Measurements from ENCODE around the gene UBE2O.

Gene UBE2O

DNA sequence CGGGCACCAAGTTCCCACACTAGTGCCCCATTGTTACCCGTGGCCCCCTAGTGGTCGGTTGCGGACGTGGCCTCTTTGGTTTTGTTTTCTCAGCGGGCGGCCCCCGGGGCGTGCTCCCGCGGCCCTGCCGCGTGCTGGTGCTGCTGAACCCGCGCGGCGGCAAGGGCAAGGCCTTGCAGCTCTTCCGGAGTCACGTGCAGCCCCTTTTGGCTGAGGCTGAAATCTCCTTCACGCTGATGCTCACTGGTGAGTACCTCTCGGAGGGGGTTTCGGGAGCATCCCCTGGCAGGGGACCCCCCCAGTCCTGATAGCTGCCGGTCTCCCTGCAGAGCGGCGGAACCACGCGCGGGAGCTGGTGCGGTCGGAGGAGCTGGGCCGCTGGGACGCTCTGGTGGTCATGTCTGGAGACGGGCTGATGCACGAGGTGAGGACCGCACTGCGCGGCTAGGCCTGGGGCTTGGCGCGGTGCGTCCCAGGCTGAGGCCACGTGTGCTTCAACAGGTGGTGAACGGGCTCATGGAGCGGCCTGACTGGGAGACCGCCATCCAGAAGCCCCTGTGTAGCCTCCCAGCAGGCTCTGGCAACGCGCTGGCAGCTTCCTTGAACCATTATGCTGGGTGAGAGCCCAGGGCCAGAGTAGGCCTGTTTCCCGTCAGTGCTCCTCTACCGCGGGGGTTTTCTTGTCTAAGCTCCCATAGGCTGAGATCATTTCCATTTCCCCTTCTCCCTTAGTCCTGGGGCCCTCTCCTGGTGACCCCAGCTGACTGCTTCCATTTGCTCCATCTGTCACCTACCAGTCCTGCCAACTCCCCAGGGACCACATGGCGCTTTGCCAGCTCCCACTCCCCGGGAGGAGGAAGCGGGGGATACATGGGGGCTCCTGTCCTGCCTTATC lies 66.8 kb downstream of the UBE2O start:
- DNase-seq: peak; percentile 77

DNA sequence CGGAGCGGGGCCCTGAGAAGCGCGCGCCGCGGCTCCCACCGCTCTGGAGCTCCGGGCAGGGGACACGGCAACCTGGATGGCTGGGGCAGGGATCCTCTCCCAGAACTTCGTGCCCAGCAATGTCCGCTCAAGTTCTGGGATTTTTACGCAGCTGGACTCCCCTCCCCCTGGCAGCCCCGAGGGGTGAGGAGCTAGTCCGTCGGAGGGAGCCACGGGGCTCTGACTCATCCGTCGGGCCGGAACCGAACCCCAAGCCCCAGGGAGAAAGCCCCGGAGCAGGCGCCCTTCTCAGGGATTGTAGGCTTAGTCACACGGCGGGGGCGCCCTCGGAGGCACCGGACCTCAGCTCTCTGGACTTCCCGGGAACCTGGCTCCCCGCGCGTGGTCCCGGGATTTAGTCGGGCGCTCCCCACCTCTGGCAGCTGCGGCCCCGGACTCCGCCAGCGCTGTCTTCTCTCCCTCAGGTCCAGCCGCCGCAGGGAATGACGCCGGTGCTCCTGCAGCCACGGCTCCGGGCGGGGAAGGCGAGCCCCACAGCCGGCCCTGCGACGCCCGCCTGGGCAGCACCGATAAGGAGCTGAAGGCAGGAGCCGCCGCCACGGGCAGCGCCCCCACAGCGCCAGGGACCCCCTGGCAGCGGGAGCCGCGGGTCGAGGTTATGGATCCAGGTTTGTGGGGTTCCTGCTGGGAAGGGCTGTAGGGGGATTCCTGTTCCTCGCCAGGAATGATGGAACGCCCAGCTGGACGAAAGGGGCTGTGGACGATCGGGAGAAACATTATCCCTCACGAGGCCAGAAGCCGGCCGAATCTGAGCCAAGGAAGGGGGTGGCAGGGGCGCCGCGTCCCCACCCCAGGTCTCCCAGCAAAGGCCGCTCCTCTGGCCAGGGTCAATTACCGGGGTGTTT lies 67.7 kb downstream of the UBE2O start:
- DNase-seq: peak; percentile 64

DNA sequence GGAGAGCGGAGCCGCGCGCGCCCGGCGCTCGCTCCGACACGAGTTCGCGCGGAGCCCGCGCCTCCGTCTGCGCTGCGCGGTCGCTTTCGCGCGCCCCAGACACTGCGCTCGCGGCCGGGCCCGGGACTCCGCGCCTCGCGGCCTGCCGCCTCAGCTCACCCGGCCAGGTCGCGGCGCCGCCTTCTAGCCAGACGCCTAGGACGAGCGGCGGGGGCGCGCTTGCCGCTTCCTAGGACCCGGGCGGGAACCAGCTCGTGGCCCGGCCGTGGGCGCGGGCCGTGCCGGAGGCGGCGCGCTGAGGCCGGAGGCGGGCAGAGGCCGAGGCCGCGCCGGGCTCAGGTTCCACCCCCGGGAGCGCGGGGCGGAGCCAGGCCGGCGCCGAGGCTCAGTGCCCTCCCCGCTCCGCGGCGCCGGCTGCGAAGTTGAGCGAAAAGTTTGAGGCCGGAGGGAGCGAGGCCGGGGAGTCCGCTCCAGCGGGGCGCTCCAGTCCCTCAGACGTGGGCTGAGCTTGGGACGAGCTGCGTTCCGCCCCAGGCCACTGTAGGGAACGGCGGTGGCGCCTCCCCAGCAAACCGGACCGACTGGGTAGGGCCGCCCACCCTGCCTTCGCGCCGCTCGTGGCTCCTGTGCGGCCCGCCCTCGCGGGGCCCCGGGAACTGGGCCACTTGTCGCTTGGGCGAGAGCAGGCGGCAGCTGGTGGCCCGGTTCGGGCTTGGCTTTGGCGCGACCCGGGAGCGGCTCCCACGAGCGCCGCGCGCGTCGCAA lies 68.5 kb downstream of the UBE2O start, which contains the start of gene SPHK1:
TSS of gene SPHK1 (plus strand) at position 388 of the 765 bp plus-strand sequence. CDS start 1,036 bp downstream, outside the sequence.
- peak; percentile 85 for DNase-seq

DNA sequence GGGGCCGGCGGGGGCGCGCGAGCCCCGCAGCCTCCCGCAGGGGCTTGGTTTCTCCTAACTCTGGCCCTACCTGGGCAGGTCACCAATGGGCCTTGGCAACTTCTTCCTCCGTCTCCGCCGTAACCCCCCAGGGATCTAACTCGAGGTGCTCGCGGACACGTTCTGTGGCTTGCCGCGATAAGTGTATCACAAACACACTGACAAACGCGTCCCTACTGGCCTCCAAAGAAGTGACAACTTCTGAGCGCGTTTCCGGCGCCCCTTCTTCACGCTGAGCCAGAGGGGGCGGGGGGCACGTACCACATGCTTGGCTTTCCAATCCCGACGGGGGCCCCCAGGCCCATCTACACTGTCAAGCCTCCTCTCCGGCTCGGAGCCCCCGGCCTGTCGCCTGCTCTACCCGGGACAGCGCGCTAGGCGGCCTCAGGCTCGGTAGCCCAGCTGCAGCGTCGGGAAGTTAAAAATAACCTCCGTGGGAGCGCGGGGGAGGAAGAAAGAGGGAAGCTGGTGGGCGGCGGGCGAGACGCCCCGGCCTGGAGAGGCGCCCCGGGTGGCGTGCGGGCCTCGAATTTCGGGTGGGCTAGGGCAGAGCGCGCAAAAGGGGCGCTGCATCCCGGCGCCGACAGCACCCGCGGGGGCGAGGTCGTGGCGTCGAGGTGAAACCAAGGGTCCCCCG lies 69.3 kb downstream of the UBE2O start:
- DNase-seq: peak; percentile 62

GRCh38 chr17:76382803-76383545 lies 70.0 kb downstream of the UBE2O start:
- DNase-seq: peak; percentile 90

GRCh38 chr17:76382351-76382802 lies 70.6 kb downstream of the UBE2O start:
- DNase-seq: peak; percentile 64

DNA sequence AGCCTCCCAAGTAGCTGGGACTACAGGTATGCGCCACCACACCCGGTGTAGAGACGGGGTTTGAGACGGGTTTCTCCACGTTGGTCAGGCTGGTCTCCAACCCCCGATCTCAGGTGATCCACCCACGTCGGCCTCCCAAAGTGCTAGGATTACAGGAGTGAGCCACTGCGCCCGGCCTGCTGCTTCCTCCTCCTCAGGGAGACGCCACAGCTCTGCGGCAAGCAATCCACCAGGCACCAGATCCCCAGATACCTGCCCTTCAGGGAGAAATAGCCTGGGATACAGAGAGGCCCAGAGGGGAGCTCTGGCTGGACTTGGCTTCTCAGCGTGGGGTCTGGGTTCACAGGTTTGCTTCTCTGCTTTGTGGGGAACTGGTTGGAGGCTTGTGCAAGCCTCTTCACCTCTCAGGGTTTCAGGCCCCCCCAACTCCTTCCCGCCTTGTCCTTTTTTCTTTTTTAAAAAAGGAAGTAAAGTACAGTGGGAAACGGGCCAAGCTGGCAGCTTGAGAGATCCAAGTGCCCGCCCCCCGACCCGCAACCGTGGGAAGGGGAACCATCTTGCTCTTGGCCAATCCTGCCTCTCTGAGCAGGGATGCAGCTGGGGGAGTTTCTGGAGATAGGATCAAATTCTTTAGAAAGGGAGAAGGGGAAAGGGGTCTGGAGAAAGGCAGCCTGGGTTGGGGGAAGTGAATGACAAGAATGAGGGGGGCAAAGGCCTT lies 71.2 kb downstream of the UBE2O start:
- DNase-seq: peak; percentile 45

- no peak for DNase-seq
Observed at GRCh38 chr17:76379646-76380376, 73.1 kb downstream of the UBE2O start.

DNA sequence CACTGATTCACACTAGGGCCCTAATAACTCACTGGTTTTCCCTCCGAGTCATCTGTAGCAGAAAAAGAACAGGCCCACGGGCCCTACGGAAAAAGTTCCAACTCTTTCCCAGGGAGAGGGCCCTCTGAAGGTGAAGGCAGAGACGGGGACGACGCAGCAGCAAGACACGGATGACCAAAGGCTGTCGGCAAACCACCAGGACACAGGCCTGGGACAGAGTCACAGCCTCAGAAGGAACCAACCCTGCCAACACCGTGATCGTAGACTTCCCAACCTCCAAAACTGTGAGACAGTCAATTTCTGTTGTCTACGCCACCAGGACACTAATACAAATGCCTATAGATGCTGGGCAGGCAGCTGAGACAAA lies 73.7 kb downstream of the UBE2O start:
- no peak for DNase-seq

DNA sequence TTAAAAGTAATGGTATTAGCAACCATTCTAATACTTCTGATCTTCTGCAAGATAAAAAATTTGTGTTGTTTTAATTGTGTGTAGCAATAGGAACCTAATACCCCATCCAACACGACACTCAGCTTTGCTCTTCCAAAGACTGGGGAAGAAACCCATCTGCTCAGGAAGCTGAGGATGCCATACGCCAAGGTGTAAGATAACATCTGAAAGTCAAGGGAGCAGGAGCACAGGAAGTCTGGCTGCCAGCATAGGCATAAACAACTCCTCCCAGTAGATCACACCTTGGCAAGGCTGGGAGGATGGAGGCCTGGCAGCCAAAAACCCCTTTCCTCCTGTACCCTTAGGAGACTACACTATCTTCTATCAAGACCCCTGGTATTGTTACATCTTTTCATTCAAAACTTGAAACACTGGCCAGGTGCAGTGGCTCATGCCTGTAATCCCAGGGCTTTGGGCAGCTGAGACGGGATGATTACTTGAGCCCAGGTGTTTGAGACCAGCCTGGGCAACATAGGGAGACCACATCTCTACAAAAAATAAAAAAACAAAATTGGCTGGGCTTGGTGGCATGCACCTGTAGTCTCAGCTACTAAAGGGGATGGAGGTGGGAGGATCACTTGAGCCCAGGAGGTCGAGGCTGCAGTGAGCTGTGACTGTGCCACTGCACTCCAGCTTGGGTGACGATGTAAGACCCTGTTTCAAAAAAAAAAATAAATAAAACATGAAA lies 74.2 kb downstream of the UBE2O start:
- DNase-seq: no peak

DNA sequence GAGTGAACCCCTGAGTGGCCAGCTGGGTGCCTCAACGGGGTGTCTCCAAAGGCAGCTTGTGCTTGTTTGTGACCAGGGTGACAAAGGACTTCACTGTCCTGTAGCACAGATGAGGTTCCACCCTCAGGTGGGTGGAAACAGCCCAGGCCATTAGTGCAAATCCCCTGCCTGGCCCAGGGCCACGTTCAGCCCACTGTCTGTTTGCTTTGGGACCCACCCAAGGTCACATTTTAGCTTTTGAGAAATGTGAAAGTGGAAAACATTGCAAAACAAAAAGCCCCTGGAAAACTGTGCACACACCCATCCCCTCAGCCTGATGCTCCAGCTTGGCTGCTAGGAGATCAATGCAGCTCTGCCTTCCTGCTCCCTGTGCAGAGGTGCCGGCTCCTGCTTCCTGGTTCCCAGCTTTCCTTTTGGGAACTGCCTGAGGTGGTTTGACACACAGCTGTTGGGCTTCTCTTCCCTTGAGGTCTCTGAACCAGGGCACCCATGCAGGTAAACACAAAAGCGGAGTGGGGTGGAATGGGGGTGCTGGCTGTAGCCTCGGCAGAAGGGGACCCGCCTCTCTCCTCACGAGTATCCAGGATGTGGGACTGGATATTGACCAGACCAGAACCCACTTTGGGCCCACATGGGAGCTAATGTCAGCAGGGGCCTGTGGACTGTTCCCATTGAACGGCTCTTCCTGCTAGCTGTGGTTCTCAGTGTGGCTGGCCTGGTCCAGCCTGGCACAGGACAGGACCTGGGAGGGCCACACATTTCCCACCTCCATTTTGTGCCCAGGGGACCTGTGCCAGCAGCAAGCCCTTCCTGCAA lies 76.4 kb downstream of the UBE2O start:
- no peak for DNase-seq

DNA sequence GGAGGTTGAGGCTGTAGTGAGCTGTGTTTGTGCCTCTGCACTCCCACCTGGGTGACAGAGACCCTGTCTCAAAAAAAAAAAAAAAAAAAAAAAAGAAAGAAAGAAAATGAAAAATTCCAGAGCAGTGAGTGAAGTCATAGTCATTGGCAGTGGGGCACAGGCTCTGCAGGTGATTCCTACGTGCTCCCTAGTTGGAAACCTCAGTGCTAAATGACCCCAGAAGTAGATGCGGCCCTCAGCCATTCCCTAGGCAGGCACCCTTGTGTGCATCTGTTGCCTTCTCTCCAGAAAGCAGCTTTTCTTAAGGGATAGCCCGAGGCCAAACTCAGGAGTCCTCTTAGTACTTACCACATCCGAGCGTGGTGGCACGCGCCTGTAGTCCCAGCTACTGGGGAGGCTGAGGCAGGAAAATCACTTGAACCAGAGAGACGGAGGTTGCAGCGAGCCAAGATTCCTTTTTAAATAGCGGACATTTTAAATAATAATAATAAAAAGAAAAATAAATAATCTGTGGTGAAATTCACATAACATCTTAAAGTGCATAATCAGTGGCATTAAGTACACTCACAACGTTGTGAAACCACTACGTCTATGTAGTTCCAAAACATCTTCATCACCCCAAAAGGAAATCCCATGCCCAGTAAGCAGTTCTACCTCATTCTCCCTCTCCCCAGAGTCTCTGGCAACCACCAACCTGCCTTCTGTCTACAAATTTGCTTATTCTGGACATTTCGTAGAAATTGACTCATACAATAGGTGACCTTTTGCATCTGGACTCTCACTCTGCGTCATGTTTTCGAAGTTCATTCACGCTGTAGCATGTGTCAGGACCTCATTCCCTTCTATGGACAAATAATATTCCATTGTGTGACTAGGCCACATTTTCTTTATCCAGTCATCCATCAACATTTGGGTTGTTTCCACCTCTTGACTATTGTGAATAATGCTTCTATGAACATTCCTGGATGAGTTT lies 81.0 kb downstream of the UBE2O start:
- DNase-seq: peak; percentile 93

GRCh38 chr17:76370261-76370993 lies 82.5 kb downstream of the UBE2O start:
- peak; percentile 98 for DNase-seq

- DNase-seq: peak; percentile 49
Observed at GRCh38 chr17:76369804-76370203, 83.1 kb downstream of the UBE2O start.

DNA sequence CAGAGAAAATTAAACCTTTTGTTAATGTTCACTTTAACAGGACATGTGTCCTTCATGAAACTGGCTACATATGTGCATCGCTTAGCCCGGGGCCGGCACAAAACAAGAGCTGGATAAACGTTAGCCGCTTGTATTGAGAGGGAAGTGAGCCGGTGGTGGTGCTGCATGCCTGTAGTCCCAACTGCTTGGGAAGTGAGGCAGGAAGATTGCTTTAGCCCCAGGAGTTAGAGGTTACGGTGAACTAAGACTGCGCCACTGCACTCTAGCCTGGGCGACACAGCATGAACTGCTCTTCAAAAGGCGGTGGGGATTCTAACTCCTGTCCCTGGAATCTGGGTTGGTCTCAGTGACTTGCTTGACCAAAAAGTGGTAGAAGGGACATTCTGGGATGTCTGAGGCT lies 83.6 kb downstream of the UBE2O start:
- DNase-seq: peak; percentile 28

GRCh38 chr17:76368545-76368944 lies 84.4 kb downstream of the UBE2O start:
- DNase-seq: peak; percentile 93
